Measurements from ENCODE around the gene TMEM260. TPM values are rescaled to one million over a fixed set of nuclear protein-coding genes. Genes with fewer than 3 reads are reported as not detected.

TMEM260 gene
- total and polyA plus RNA-seq, 2 donors (not counting 3 experiments of a cell fraction or from before 2014, with no cell fraction given): 9.1 to 16.2 TPM

DNA sequence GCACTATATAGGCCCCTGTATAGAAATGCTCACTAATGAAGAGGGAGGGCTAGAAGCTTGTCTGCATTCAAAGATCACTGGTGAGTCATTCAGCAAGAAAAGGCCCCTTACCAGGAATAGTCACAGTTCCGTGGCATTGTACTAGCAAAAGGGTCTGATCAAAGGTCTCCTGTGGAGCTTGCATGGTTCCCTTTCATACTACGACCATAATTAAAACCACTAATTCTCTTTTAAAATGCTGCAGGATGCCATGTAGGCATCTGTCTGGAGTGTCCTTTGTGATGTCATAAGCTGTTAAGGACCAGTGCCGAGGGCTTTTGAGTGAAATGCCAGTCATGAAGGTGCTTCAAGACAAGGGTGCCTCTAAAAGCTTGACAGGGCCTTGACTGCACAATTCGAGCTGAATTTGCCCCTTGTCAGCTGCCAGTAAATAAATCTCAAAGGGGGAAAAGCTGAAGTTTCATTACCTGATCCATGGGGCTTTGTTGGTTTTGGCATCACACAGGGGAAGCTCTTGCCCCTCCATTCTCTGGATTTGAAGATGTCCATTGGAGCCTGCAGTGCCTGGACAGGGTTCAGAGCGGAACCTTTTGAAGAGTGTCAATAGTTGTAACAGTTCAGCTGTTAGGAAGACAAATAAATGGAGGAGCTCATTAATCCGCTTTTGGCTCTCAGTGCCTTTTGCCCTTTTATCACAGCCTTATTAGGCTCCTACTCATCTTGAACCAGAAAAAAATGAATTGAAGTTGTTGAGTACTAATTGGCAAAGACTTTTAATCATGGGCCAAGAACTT lies 69.1 kb downstream of the TMEM260 start:
- Histone ChIP-seq H3K79me2 (ENCODE audit: control insufficient read depth, insufficient read depth, low read length) (no peaks in the 10 kb centered on the region), H3K9me3 (replicated peaks; ENCODE audit: control insufficient read depth, insufficient read depth, low read length) (no peaks in the 10 kb centered on the region), H3K9me1 (replicated peaks; ENCODE audit: control insufficient read depth, extremely low read depth, insufficient read depth, low read length) (no peaks in the 10 kb centered on the region), H3K27me3 (ENCODE audit: control insufficient read depth in 2 of 2, insufficient read depth in 2 of 2, low read length in 2 of 2) (no peaks in the 10 kb centered on the region), H3K4me1 (ENCODE audit: control insufficient read depth, extremely low read depth, insufficient read depth, low read length) (no peaks in the 10 kb centered on the region), H3K36me3 (ENCODE audit: control insufficient read depth in 2 of 2, extremely low read depth in 1 of 2, insufficient read depth in 2 of 2, low read length in 2 of 2) (peaks cover 0 to 2% of the 10 kb centered on the region in 2 experiments), H3K4me3 (replicated peaks in 1 of 3; ENCODE audit: insufficient read depth in 1 of 3, low read depth in 1 of 3, low read length in 3 of 3) (no peak overlapping the region), H3K9ac (replicated peaks; ENCODE audit: extremely low read depth, insufficient read depth, low read length) (no peak overlapping the region), H3K27ac (ENCODE audit: insufficient read depth, low read depth, low read length) (no peak overlapping the region), H3K4me2 (ENCODE audit: insufficient read depth, low read length) (no peak overlapping the region), H2AFZ (ENCODE audit: low read depth, low read length) (no peak overlapping the region), H4K20me1 (replicated peaks; ENCODE audit: control insufficient read depth, extremely low read depth, insufficient read depth, low read length) (no peaks in the 10 kb centered on the region)
- ChIA-PET CTCF (interaction anchor here (1.0 kb wide), 1 partner anchor 10 kb away, joined by 5 read pairs; no protein-coding TSS in a partner anchor), POLR2A (no interaction called here)
- TF ChIP-seq GATA2 (IDR thresholded peaks at IDR 0.05; ENCODE audit: insufficient read depth, insufficient read length, low read depth, low read length) (no peak), MYC (IDR thresholded peaks at IDR 0.05; ENCODE audit: low read depth, low read length) (no peak), FOS (IDR thresholded peaks at IDR 0.05; ENCODE audit: borderline replicate concordance, insufficient read depth, low read length) (no peak), EZH2 (IDR thresholded peaks at IDR 0.05; ENCODE audit: borderline replicate concordance, low read depth, low read length, severe bottlenecking) (no peak), POLR2A (IDR thresholded peaks at IDR 0.05; ENCODE audit: low read depth, low read length) (no peak), JUN (IDR thresholded peaks at IDR 0.05; ENCODE audit: borderline replicate concordance, insufficient read depth, insufficient read length, low read depth) (no peak), POLR2AphosphoS5 (IDR thresholded peaks at IDR 0.05; ENCODE audit: insufficient read depth, low read depth, low read length) (no peak)
- TF ChIP-seq, protein P1, sequence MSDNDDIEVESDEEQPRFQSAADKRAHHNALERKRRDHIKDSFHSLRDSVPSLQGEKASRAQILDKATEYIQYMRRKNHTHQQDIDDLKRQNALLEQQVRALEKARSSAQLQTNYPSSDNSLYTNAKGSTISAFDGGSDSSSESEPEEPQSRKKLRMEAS (IDR thresholded peaks at IDR 0.05; ENCODE audit: insufficient read depth, insufficient read length): no peak
- TF ChIP-seq, protein P2, sequence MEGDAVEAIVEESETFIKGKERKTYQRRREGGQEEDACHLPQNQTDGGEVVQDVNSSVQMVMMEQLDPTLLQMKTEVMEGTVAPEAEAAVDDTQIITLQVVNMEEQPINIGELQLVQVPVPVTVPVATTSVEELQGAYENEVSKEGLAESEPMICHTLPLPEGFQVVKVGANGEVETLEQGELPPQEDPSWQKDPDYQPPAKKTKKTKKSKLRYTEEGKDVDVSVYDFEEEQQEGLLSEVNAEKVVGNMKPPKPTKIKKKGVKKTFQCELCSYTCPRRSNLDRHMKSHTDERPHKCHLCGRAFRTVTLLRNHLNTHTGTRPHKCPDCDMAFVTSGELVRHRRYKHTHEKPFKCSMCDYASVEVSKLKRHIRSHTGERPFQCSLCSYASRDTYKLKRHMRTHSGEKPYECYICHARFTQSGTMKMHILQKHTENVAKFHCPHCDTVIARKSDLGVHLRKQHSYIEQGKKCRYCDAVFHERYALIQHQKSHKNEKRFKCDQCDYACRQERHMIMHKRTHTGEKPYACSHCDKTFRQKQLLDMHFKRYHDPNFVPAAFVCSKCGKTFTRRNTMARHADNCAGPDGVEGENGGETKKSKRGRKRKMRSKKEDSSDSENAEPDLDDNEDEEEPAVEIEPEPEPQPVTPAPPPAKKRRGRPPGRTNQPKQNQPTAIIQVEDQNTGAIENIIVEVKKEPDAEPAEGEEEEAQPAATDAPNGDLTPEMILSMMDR (IDR thresholded peaks at IDR 0.05; ENCODE audit: extremely low read depth in 1 of 2, insufficient read depth in 1 of 2, low read depth in 1 of 2, low read length in 2 of 2): no peak
- no TSS peak for BruUV-seq (replicated peaks)
- FAIRE-seq (no peak), DNase-seq (ENCODE audit: low read depth, low spot score) (no peak)
- dilution Hi-C loops (cut with MboI; ENCODE audit: extremely low pct_ligation_motif_present, low sequenced_read_pairs) (no loop called here), intact Hi-C loops (cut with micrococcal nuclease) (no loop called here)
